HG03442 (cell line): Measurements from ENCODE around the gene CDKAL1.
"Not testable (repeated sequence)": the region's sequence is repeated elsewhere in the genome, so short reads cannot be mapped to it uniquely, and the experiment has no call there.

Experiments
- ATAC-seq: cut with Tn5 transposase; IDR thresholded peaks from one replicate; pipeline ENCODE4 v1.9.1; 2021; ENCODE audit warnings: mild to moderate bottlenecking, moderate library complexity; ENCODE audit not compliant: unreplicated experiment

The CDKAL1 gene

GRCh38 chr6:21219241-21219640, 685.0 kb downstream of the CDKAL1 start:
- ATAC-seq = no peak

- ATAC-seq = no peak
Observed at GRCh38 chr6:21219856-21220255, 685.6 kb downstream of the CDKAL1 start.

- no peak for ATAC-seq
Observed at GRCh38 chr6:21220271-21220987, 686.2 kb downstream of the CDKAL1 start.

GRCh38 chr6:21222656-21223055, 688.4 kb downstream of the CDKAL1 start:
- no peak for ATAC-seq

- no peak for ATAC-seq
Observed at GRCh38 chr6:21225912-21226311, 691.7 kb downstream of the CDKAL1 start.

GRCh38 chr6:21227486-21227885, 693.2 kb downstream of the CDKAL1 start:
- ATAC-seq = no peak

- no peak for ATAC-seq
Observed at GRCh38 chr6:21228411-21228810, 694.2 kb downstream of the CDKAL1 start.

GRCh38 chr6:21228876-21229460, 694.7 kb downstream of the CDKAL1 start:
- ATAC-seq = no peak

- ATAC-seq = no peak
Observed at GRCh38 chr6:21230536-21230935, 696.3 kb downstream of the CDKAL1 start.

GRCh38 chr6:21235162-21235561, 700.9 kb downstream of the CDKAL1 start:
- no peak for ATAC-seq

- no peak for ATAC-seq
Observed at GRCh38 chr6:21238208-21238607, 704.0 kb downstream of the CDKAL1 start.

GRCh38 chr6:21240709-21241108, 706.5 kb downstream of the CDKAL1 start:
- ATAC-seq = no peak

GRCh38 chr6:21241231-21242130, 707.2 kb downstream of the CDKAL1 start:
- no peak for ATAC-seq

- ATAC-seq = no peak
Observed at GRCh38 chr6:21244897-21245470, 710.7 kb downstream of the CDKAL1 start.

- no peak for ATAC-seq
Observed at GRCh38 chr6:21245488-21245887, 711.2 kb downstream of the CDKAL1 start.

- ATAC-seq = no peak
Observed at GRCh38 chr6:21246075-21246474, 711.8 kb downstream of the CDKAL1 start.

GRCh38 chr6:21254460-21254859, 720.2 kb downstream of the CDKAL1 start:
- ATAC-seq = not testable (repeated sequence)

- no peak for ATAC-seq
Observed at GRCh38 chr6:21256197-21256596, 721.9 kb downstream of the CDKAL1 start.

- ATAC-seq = no peak
Observed at GRCh38 chr6:21257125-21257524, 722.9 kb downstream of the CDKAL1 start.

- ATAC-seq = no peak
Observed at GRCh38 chr6:21258665-21259064, 724.4 kb downstream of the CDKAL1 start.

GRCh38 chr6:21259660-21260059, 725.4 kb downstream of the CDKAL1 start:
- ATAC-seq = no peak
